ENCODE data around the gene IQCC. TPM values are rescaled to one million over a fixed set of nuclear protein-coding genes. Genes with fewer than 3 reads are reported as not detected.
A peak's percentile ranks its signal among the peaks of the same experiment; 100 is the strongest.

The IQCC gene
- total RNA-seq, 1 donor = 2.3 TPM

- H3K4me3 ChIP-seq (ENCODE audit: low read depth, low read length) = no peak overlapping the region
- TF ChIP-seq CTCF (IDR thresholded peaks at IDR 0.05; ENCODE audit: insufficient read depth, low read length) = no peak
- DNase-seq (ENCODE audit: low read depth) = no peak
These were observed 10.5 kb upstream of the IQCC start for GRCh38 chr1:32194984-32195383.

GRCh38 chr1:32195531-32195930, 9.9 kb upstream of the IQCC start:
- TF ChIP-seq CTCF (IDR thresholded peaks at IDR 0.05; ENCODE audit: insufficient read depth, low read length) = no peak
- DNase-seq (ENCODE audit: low read depth) = no peak
- no peak overlapping the region for H3K4me3 ChIP-seq (ENCODE audit: low read depth, low read length)

- TF ChIP-seq CTCF (IDR thresholded peaks at IDR 0.05; ENCODE audit: insufficient read depth, low read length) = no peak
- H3K4me3 ChIP-seq (ENCODE audit: low read depth, low read length) = no peak overlapping the region
- peak; percentile 47 for DNase-seq (ENCODE audit: low read depth)
These were observed 9.3 kb upstream of the IQCC start for GRCh38 chr1:32195972-32196823.

- no peak for TF ChIP-seq CTCF (IDR thresholded peaks at IDR 0.05; ENCODE audit: insufficient read depth, low read length)
- no peak for DNase-seq (ENCODE audit: low read depth)
- no peak overlapping the region for H3K4me3 ChIP-seq (ENCODE audit: low read depth, low read length)
These were observed 8.4 kb upstream of the IQCC start for GRCh38 chr1:32197074-32197473.

GRCh38 chr1:32197837-32198236, 7.6 kb upstream of the IQCC start:
- TF ChIP-seq CTCF (IDR thresholded peaks at IDR 0.05; ENCODE audit: insufficient read depth, low read length) = no peak
- H3K4me3 ChIP-seq (ENCODE audit: low read depth, low read length) = no peak overlapping the region
- DNase-seq (ENCODE audit: low read depth) = no peak

- DNase-seq (ENCODE audit: low read depth) = no peak
- TF ChIP-seq CTCF (IDR thresholded peaks at IDR 0.05; ENCODE audit: insufficient read depth, low read length) = no peak
- no peak overlapping the region for H3K4me3 ChIP-seq (ENCODE audit: low read depth, low read length)
These were observed 7.0 kb upstream of the IQCC start for GRCh38 chr1:32198237-32199042.
